Epithelial cell of proximal tubule (primary cell): ENCODE data around the gene RAB10. TPM values are rescaled to one million over a fixed set of nuclear protein-coding genes. Genes with fewer than 3 reads are reported as not detected.

Source experiments
- DNase-seq: peaks from one replicate; pipeline ENCODE4 v3.0.0-alpha.2; 2011; ENCODE audit warnings: low read depth
- H3K4me3 ChIP-seq: 2 replicates; pipeline ENCODE4 v1.5.1; 2011; ENCODE audit warnings: low read depth, mild to moderate bottlenecking, low read length
- CTCF ChIP-seq: conservative IDR thresholded peaks from 2 replicates; pipeline ENCODE4 v1.5.1; 2012; ENCODE audit warnings: low read depth, mild to moderate bottlenecking, low read length
- total RNA-seq: library from RNA; depleted of rRNA; stranded (reverse); fragments of >200 nt; gene quantifications from 2 replicates; pipeline ENCODE4 v1.2.3, GENCODE V29; 2015

The RAB10 gene
- total RNA-seq = 90.4 and 154 TPM in 2 replicates

- TF ChIP-seq CTCF = no peak
- DNase-seq = peak; percentile 69
- peak within 1 kb of the TSS; percentile 88 for H3K4me3 ChIP-seq
Observed at GRCh38 chr2:26033818-26034636, at the start of gene RAB10. Gene RAB10, plus strand, starts transcription at chr2:26034084. Its CDS starts 525 bp downstream, at chr2:26034609.

- DNase-seq = no peak
- TF ChIP-seq CTCF = no peak
- no peak overlapping the region for H3K4me3 ChIP-seq
Observed at GRCh38 chr2:25988134-25988533, 45.8 kb upstream of the RAB10 start.

GRCh38 chr2:25989154-25989553 lies 44.7 kb upstream of the RAB10 start:
- DNase-seq = no peak
- no peak overlapping the region for H3K4me3 ChIP-seq
- no peak for TF ChIP-seq CTCF

GRCh38 chr2:25991965-25992364 lies 41.9 kb upstream of the RAB10 start:
- no peak overlapping the region for H3K4me3 ChIP-seq
- TF ChIP-seq CTCF = no peak
- DNase-seq = no peak

GRCh38 chr2:25992556-25992955 lies 41.3 kb upstream of the RAB10 start:
- no peak for DNase-seq
- no peak overlapping the region for H3K4me3 ChIP-seq
- no peak for TF ChIP-seq CTCF

GRCh38 chr2:25993049-25993448 lies 40.8 kb upstream of the RAB10 start:
- no peak for TF ChIP-seq CTCF
- no peak overlapping the region for H3K4me3 ChIP-seq
- no peak for DNase-seq

- no peak overlapping the region for H3K4me3 ChIP-seq
- no peak for DNase-seq
- TF ChIP-seq CTCF = no peak
Observed at GRCh38 chr2:25994509-25994908, 39.4 kb upstream of the RAB10 start.
